Dermis microvascular lymphatic vessel endothelial cell (primary cell): ENCODE data around the gene FGD3. TPM values are rescaled to one million over a fixed set of nuclear protein-coding genes. Genes with fewer than 3 reads are reported as not detected.

ENCODE experiments used
- DNase-seq, 2 donors: peaks; one replicate each; pipeline versions ENCODE4 v3.0.0 to v3.0.0-alpha.2; 2010; ENCODE audit warnings: low read depth in 2 of 2
- total RNA-seq: library from RNA; depleted of rRNA; stranded (reverse); fragments of >200 nt; gene quantifications from 2 replicates; pipeline ENCODE4 v1.2.1, GENCODE V29; 2014

Gene FGD3
- total RNA-seq, 1 donor from 2014 or later: not detected

DNA sequence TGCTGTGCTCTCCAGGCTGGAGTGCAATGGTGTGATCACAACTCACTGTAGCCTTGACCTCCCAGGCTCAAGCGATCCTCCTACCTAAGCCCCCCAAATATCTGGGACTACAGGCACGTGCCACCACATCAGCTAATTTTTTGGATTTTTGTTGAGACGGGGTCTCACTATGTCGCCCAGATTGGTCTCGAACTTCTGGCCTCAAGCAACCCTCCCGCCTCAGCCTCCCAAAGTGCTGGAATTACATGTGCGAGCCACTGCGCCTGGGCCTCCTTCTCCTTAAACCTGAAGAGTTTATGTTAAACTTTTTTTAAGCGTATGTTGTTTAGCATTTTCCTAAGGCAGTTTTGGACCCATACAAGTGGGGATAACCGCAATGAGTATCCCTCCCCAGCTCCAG, 80.4 kb downstream of the FGD3 start:
- DNase-seq: no peak

DNA sequence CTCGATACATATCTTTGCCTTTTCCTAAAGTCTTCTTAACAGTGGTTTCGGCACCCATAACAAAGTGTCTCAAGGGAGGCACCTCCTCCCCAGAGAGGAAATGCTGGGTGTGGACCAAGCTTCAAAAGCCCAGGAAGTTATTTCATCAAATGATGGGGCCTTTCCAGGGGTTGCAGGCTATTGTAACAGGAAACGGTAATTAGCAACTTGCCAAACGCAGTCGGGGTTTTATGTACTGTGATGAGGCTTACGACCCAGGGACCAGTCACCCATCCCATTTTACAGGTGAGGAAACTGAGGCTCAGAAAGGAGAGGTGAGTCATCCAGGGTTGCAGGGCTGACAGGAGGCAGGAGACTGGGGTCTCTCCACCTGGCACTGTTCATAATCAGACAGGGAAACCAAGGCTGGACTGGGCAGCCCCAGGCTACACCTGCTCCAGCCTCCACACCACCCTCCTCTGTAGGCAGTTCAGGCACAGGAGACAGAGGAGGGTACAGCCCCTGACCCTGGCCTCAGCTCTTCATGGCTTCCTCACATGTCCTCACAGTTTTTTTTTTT, 81.2 kb downstream of the FGD3 start:
- DNase-seq: no peak

DNA sequence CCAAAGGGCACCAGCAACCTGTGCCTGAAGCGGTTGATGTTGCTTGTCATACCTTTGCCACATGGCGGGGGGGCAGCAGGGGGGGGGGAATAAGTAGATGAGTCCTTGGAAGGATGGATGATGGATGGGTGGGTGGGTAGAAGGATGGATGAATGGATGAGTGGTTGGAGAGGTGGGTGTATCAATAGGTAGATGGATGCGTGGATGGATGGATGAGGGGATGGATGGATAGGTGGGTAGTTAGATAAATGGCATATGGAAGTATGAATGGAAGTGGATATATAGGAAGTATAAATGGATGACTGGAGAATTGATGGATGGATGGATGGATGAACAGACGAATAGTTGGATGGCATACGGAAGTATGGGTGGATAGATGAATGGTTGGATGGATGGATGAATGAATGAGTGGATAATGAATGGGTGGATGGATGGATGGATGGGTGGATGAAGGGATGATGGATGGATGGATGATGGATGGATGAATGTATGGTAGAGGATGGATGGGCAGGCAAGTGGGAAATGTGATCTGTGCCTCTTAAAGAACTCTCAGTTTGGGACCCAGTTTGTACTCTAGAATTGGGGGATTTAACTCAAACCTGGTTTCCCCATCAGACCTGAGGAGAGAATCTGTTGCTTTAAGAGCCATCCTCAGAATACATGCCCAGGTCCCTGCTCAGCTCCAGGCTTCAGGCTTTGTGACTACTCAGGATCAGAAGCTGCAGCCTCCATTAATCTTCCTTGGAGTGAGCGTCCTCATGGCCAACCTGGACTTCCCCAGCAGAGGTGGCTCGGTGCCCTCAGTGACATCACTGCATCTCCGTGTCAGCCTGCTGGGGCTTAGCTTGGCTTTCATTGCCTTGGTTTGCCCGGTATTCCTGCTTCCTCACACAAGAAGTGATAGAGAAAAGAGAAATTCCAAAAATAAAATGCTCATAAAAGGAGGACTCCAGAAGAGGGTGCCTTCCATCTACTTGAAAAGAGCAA, 83.6 kb downstream of the FGD3 start:
- no peak for DNase-seq

- no peak for DNase-seq
These were observed 84.5 kb downstream of the FGD3 start for GRCh38 chr9:93031629-93032430.

DNA sequence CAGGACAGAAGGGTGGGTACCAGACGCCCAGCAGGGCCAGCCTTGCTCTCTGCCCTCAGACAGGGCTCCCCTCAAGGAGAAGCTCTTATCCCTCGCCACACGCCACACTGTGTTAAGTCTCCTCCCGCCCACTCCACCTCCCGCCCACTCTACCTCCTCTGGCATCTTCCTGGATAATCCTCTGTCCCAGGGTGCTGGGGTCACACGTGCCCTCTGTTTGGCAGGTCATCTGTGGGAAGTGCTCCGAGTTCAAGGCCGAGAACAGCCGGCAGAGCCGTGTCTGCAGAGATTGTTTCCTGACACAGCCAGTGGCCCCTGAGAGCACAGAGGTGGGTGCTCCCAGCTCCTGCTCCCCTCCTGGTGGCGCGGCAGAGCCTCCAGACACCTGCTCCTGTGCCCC, 85.2 kb downstream of the FGD3 start:
- no peak for DNase-seq

- no peak for DNase-seq
These were observed 86.2 kb downstream of the FGD3 start for GRCh38 chr9:93033531-93033930.

DNA sequence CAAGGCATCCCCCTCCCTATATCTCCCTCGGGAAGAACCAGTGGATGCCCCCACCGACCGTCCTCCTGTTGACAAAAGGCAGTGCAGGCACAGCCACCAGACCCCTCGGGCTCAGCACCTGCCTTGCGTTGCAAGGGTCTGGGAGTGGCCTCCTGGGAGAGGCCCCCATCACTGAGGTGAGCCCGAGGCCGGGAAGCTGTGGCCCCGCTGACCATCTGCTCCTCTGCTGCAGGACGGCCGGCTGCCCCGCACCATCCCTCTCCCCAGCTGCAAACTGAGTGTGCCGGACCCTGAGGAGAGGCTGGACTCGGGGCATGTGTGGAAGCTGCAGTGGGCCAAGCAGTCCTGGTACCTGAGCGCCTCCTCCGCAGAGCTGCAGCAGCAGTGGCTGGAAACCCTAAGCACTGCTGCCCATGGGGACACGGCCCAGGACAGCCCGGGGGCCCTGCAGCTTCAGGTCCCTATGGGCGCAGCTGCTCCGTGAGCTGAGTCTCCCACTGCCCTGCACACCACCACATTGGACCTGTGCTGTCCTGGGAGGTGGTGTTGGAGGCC, 87.9 kb downstream of the FGD3 start:
- DNase-seq: no peak

GRCh38 chr9:93035821-93036351, 88.6 kb downstream of the FGD3 start:
- DNase-seq: no peak

DNA sequence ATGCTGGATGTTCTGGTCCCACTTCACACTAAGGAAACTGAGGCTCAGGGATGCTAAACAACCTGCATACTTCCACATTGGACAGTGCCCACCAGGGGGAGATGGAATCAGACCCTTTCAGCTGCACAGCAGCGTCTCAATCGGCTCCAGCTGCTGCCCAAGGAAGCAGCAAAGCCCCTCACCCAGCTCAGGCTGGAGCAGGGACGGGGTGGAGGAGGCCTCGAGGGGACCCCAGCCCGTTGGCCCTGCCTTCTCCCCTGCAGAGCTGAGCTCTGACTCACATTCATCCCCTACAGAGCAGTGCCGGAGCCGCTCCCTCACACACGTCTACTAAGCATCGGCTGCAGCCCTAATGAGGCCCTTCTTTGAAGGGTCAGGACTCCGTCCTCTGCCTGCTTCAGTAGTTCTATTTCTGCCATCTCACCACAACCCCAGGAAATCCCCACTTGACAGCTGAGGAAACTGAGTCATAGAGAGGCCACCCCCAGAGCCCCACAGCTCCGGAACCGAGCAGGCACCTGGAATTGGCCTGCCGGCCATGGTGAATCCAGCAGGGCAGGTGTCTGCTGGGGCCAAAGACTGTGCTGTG, 89.7 kb downstream of the FGD3 start:
- DNase-seq: no peak

- no peak for DNase-seq
These were observed 90.2 kb downstream of the FGD3 start for GRCh38 chr9:93037476-93037971.

DNA sequence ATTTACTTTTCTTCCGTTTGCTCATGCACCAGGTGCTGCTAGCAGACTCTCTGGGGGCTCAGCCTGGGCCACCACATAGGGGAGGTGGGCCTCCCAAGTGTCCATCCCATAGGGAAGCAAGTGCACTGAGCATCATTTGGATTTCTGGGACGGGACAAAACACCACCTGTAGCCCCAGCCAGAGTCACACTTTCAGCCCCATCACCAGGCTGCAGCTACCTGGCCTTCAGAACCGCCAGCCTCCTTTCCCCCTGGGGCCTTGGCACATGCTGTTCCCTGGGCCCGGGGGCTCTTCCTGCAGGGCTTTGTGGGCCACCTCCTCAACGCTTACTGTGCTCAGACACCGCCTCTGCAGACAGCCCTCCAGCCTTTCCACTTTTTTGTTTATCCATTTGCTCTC, 91.6 kb downstream of the FGD3 start:
- DNase-seq: no peak

DNA sequence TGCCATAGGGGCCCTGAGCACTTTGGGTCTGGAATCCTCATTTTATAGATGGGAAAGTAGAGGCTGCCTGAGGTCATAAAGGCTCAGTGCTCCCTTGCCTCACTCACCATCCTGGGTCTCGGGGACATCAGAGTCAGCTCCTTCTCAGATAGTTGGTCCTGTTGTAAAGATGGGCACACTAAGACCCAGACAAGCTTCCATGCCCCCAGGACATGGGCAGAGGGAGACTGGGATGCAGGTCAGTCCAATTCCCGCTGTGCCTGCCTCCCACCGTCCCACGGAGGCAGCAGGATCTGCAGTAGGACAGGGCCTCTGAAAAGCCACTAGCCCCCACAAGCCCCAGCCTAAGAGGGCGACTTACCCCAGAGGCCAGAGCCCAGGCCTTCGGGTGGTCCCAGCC, 92.1 kb downstream of the FGD3 start:
- no peak for DNase-seq

GRCh38 chr9:93039976-93040375, 92.7 kb downstream of the FGD3 start:
- DNase-seq: no peak

GRCh38 chr9:93040409-93040808, 93.1 kb downstream of the FGD3 start:
- no peak for DNase-seq

DNA sequence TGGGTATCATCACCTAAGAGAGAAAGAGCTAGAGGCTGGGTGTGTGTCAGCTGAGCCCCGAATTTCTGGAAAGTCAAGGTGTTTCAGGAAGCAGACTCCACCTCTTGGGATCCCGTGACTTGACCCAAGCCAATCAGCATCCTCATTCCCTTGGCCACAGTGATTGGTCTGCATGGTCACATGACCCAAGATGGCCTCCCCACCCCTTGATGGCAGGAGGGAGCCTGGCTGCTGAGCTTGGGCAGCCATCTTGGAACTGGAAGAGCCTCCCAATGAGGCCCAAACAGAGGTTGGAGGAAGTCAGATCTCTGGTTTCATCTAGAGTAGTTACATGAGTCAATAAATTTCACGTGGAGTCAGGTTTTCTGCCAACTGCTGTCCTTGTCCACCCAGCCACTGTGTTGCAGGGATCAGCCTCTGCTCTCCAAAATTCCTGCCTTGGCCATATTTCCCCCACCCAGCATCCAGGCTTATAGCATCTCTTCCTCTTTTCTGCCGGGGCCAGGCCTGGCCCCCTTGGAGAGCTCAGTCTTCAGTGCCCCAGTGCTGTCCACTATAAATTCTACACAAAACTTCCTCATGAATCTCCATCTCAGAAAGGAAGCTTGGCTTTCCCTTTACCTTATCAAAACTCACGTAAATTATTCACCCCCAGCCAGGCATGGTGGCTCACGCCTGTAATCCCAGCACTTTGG, 93.9 kb downstream of the FGD3 start:
- no peak for DNase-seq

GRCh38 chr9:93043122-93043521, 95.8 kb downstream of the FGD3 start:
- DNase-seq: no peak

GRCh38 chr9:93045521-93045920, 98.2 kb downstream of the FGD3 start:
- no peak for DNase-seq

DNA sequence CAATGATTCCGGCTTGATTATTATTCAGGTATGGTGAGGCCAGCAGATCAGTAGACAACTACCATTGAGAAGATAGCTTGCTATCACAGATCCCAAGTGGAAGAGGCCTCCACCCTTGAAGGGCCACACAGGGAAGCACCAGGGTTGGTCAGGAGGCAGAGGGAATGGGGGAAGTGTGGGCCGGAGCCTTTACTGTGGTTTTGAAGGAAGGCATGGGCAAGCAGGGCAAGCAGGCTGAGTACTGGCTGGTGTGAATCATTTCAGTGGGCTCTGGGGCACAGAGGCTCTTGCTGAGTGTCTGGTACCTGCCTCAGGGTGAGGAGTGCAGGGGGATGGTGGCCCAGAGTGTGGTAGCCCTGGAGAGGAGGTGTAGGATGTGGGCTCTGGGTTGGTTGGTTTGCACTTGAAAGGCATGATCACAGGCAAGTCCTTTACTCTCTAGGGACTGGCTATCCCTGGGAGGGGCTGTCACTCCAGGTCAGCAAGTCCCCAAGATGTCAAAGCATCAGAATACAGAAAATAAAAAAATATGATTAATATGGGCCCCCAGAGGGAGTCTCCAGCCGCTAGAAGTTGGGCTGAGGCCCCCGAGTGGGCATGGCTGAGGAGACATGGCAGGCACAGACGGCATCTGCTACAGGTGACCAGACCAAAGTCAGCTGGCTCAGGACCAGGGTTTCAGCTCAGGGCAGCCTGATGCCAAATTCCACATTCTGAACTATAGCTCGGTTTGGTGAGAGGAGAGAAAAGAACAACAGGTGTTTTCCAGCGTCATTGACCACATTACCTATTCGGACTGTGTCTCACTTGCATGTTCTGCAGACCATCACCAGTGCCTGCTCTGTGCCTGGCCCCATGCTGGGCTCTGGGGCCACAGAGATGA, 101.5 kb downstream of the FGD3 start:
- no peak for DNase-seq

DNA sequence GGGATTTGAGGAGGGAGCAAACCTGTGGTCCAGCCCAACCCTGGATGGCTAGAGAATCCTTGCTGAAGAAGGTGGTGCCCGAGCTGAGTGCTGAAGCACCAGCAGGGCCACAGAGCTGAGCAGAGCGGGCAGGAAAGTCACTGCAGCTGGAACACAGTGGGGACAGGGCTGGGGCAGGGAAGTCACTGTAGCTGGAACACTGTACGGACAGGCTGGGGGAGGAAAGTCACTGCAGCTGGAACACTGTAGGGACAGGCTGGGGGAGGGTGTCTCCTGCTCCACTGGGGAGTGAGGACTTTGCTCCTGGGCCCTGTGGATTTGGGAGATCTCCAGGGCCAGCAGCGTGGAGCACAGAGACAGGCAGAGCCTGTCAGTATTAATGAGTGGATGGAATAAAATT, 102.2 kb downstream of the FGD3 start:
- DNase-seq: no peak
